Lower lobe of right lung (tissue), 2 donors: ENCODE data around the gene CDCP2. TPM values are rescaled to one million over a fixed set of nuclear protein-coding genes. Genes with fewer than 3 reads are reported as not detected.
A peak's percentile ranks its signal among the peaks of the same experiment; 100 is the strongest.

Source experiments
- ATAC-seq, 2 donors: fragments of 200-7000 bp; cut with Tn5 transposase; one replicate each; pipeline ENCODE4 v1.9.1; 2020 to 2022; ENCODE audit warnings: mild to moderate bottlenecking in 2 of 2, moderate library complexity in 2 of 2
- DNase-seq: peaks from one replicate; pipeline ENCODE4 v3.0.0-alpha.2; 2020
- H3K27ac ChIP-seq: fragments of 200-600 bp; one replicate; pipeline ENCODE4 v1.8.0; 2022
- H3K27me3 ChIP-seq: fragments of 200-600 bp; one replicate; pipeline ENCODE4 v1.8.0; 2022; ENCODE audit warnings: low read depth
- H3K36me3 ChIP-seq: fragments of 200-600 bp; one replicate; pipeline ENCODE4 v1.8.0; 2022; ENCODE audit warnings: mild to moderate bottlenecking
- H3K4me1 ChIP-seq: fragments of 200-600 bp; one replicate; pipeline ENCODE4 v1.8.0; 2022
- H3K4me3 ChIP-seq: fragments of 200-600 bp; one replicate; pipeline ENCODE4 v1.8.0; 2022; ENCODE audit warnings: mild to moderate bottlenecking
- H3K9me3 ChIP-seq: fragments of 200-600 bp; one replicate; pipeline ENCODE4 v1.8.0; 2022
- intact Hi-C: fragments of 100-400 bp; cut with DNase I; formaldehyde crosslinking; loops from one replicate; pipeline ENCODE4 v1.11.0; 2022
- total RNA-seq: library from RNA; stranded (reverse); fragmentation: NEBNext Ultra II Directional; extraction: Animal tissue kit (Norgen Biotek cat#: 25700); gene quantifications from one replicate; pipeline ENCODE4 v1.2.1, GENCODE V29; 2021
- TF ChIP-seq, protein P1 (sequence below): fragments of 200-600 bp; IDR thresholded peaks from one replicate; pipeline ENCODE4 v1.8.0; 2022; ENCODE audit warnings: antibody characterized with exemption, mild to moderate bottlenecking
- donor health status: DM: no; HTN: yes; CAD: no; lungs with severe emphysema.

CDCP2 gene
- total RNA-seq, 1 donor from 2014 or later: not detected

DNA sequence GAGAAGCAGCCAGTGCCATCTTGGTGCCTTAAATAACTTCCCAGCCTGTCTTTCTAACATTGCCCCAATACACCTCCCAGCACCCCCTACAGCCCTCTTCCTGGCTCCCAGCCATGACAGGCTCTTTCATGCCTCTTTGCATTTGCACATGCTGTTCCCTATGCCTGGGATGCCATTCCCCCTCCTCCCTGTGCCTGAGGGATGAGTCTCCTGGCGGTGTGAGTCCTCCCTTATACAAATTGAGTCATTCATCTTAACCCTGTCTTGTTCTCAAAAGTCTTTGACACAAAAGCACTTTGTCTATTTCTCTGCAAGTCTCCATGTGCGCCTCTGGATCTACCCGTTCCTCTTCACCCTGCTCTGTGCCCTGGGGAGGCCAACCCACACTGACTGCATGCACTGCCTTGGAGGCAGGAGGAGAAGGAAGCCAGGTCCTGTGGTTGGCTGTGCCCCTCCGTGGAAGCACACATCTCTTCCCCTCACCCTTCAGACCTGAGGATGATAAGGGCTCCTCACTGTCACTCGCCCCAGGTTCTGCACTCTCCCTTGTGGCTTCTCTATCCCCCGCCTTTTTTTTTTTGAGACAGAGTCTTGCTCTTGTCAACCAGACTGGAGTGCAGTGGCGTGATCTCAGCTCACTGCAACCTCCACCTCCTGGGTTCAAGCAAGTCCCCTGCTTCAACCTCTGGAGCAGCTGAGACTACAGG lies 25.1 kb downstream of the CDCP2 start:
- ATAC-seq (no peak), DNase-seq (no peak)
- Histone ChIP-seq H3K4me3 (no peak overlapping the region), H3K4me1 (no peaks in the 10 kb centered on the region), H3K27ac (no peak overlapping the region), H3K36me3 (no peaks in the 10 kb centered on the region), H3K9me3 (no peaks in the 10 kb centered on the region), H3K27me3 (no peaks in the 10 kb centered on the region)
- TF ChIP-seq, protein P1, sequence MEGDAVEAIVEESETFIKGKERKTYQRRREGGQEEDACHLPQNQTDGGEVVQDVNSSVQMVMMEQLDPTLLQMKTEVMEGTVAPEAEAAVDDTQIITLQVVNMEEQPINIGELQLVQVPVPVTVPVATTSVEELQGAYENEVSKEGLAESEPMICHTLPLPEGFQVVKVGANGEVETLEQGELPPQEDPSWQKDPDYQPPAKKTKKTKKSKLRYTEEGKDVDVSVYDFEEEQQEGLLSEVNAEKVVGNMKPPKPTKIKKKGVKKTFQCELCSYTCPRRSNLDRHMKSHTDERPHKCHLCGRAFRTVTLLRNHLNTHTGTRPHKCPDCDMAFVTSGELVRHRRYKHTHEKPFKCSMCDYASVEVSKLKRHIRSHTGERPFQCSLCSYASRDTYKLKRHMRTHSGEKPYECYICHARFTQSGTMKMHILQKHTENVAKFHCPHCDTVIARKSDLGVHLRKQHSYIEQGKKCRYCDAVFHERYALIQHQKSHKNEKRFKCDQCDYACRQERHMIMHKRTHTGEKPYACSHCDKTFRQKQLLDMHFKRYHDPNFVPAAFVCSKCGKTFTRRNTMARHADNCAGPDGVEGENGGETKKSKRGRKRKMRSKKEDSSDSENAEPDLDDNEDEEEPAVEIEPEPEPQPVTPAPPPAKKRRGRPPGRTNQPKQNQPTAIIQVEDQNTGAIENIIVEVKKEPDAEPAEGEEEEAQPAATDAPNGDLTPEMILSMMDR: no peak
- intact Hi-C loops: no loop called here

DNA sequence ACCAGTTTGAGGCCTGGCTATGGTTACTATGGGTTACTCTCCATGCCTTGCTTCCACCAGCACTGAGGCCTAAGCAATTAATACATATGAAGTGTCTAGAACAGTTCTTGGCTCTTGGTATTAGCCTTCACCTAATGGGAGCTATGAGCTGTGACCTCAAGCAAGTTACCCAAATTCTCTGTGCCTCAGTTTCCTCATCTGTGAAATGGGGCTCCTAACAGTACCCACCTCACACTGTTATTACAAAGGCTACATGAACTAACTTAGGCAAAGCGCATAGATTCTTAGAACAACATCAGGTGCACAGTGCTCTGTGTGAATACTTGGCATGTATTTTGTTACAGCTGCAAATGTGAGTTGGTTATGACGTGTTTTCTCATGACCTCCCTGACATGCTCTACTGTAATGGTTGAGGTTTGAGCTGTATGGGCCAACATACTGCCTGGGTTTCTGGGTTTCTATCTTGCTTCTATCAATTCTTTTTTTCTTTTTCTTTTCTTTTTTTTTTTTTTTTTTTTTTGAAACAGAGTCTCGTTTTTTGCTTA lies 26.5 kb downstream of the CDCP2 start:
- H3K36me3 ChIP-seq: no peaks in the 10 kb centered on the region
- DNase-seq: no peak
- H3K27ac ChIP-seq: no peak overlapping the region
- TF ChIP-seq, protein P1: no peak
- H3K4me1 ChIP-seq: peaks cover 9% of the 10 kb centered on the region
- intact Hi-C loops: no loop called here
- no peak overlapping the region for H3K4me3 ChIP-seq
- ATAC-seq: no peak
- H3K27me3 ChIP-seq: no peaks in the 10 kb centered on the region
- H3K9me3 ChIP-seq: no peaks in the 10 kb centered on the region

DNA sequence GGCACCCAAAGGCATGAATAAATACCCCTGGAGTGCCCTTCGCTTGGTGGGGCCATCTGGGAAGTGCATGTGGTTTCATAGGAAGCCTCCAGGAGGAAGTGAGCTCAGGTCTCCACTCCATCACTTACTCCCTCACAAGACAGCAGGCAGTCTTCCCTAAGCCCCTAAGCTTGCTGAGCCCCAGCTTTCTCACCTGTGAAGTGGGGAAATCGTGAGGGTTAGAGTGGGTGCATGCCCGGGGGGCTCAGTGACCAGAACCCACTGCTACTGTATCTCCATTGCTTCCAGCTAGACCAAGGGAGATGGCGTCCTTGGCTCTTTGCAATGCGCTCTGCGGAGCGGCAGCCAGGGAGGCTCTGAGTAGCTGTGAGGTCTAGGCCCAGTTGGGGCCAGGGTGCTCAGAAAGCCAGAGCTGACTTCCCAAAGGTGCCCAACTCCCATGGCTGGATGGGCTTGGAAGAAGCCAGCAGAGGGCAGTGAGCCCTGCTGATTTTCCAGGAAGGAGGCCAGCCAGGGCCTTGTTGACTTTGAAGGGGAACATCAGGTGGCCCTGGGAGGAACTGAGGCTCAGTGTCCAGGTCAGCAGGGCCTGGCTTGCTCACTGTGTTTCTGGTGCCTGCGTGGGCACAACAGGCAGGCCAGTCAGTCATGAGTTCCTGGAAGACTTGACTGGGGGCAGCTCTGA lies 27.3 kb downstream of the CDCP2 start:
- Histone ChIP-seq H3K36me3 (no peaks in the 10 kb centered on the region), H3K4me3 (no peak overlapping the region), H3K4me1 (peaks cover 14% of the 10 kb centered on the region), H3K9me3 (no peaks in the 10 kb centered on the region), H3K27ac (no peak overlapping the region), H3K27me3 (no peaks in the 10 kb centered on the region)
- ATAC-seq: no peak
- intact Hi-C loops: no loop called here
- no peak for DNase-seq
- TF ChIP-seq, protein P1: no peak

DNA sequence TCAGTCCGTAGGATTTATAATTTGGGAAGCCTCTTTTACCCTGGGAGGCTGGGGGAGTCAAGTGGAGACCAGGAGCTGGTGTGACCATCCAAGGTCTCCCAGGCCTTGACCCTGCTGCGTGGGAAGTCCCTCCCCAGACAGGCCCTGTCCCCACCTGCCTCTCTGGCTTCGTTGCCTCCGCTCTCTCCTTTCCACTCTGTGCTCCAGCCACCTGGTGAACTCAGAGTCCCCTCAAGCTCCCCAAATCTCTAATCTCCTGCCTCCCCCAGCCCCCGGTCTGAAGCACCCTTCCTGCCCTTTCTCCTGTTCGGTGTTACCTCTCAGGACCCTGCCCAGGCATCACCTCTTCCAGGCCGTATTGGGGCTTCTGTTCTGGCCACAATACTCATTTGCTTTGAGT lies 27.9 kb downstream of the CDCP2 start:
- TF ChIP-seq, protein P1: no peak
- Histone ChIP-seq H3K4me1 (peaks cover 14% of the 10 kb centered on the region), H3K27me3 (no peaks in the 10 kb centered on the region), H3K27ac (no peak overlapping the region), H3K36me3 (no peaks in the 10 kb centered on the region), H3K9me3 (no peaks in the 10 kb centered on the region), H3K4me3 (no peak overlapping the region)
- ATAC-seq (no peak), DNase-seq (no peak)
- intact Hi-C loops: no loop called here

DNA sequence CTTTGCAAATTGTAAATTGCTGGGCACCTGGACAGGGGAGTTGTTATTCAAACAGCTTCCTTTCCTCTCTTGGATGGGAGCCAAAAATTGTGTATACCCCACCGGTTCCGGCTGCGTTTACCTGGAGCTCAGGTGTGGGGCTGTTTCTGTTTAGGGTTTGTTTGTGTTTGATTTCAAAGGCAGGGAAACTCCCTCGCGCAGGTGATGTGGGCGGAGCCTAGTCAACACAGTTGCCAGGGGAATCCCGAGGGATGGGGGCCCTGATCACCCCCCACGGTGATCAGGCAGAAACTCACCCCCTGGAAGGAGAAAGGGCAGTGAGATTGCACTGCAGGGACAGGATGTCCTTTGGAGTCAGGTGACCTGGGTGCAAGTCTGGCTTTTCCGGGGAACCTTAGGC lies 28.3 kb downstream of the CDCP2 start:
- TF ChIP-seq, protein P1: no peak
- intact Hi-C loops: no loop called here
- DNase-seq (no peak), ATAC-seq (peak in 1 of 2 donors; percentile 23)
- no peak overlapping the region for H3K27ac ChIP-seq
- H3K36me3 ChIP-seq: no peaks in the 10 kb centered on the region
- no peaks in the 10 kb centered on the region for H3K27me3 ChIP-seq
- no peaks in the 10 kb centered on the region for H3K9me3 ChIP-seq
- no peak overlapping the region for H3K4me3 ChIP-seq
- peaks cover 14% of the 10 kb centered on the region for H3K4me1 ChIP-seq
